HepG2 (cell line): Measurements from ENCODE around the gene NAPB. TPM values are rescaled to one million over a fixed set of nuclear protein-coding genes. Genes with fewer than 3 reads are reported as not detected.

ENCODE experiments used
- ATF6 ChIP-seq: sonication (generic); formaldehyde crosslinking; conservative IDR thresholded peaks from 2 replicates; pipeline ENCODE4 v1.4.0; 2020; ENCODE audit warnings: missing genetic modification reagents
- CENPT ChIP-seq: sonication (generic); formaldehyde crosslinking; IDR thresholded peaks from 2 replicates; pipeline ENCODE4 v1.8.0; 2022; ENCODE audit warnings: low read depth, mild to moderate bottlenecking, moderate library complexity, missing genetic modification reagents
- DPF2 ChIP-seq: sonication (generic); formaldehyde crosslinking; IDR thresholded peaks from 2 replicates; pipeline ENCODE4 v1.4.0; 2020; ENCODE audit warnings: mild to moderate bottlenecking, low read depth, missing genetic modification reagents, borderline replicate concordance
- EP300 ChIP-seq, 3 experiments: sonication (generic) in 1 of 3; formaldehyde crosslinking in 1 of 3; IDR thresholded peaks; 2 replicates each; pipeline versions ENCODE4 v1.5.1 to v1.6.1; 2011 to 2020; ENCODE audit warnings: low read depth in 2 of 3, low read length in 2 of 3, borderline replicate concordance in 1 of 3, improper control_type of control experiment in 1 of 3, mild to moderate bottlenecking in 1 of 3, missing genetic modification reagents in 1 of 3, moderate library complexity in 1 of 3
- HNRNPL ChIP-seq: fragments of 200-400 bp; formaldehyde crosslinking; IDR thresholded peaks from 2 replicates; pipeline ENCODE4 v1.6.1; 2017; ENCODE audit warnings: mild to moderate bottlenecking, low read depth, low read length
- SIN3A ChIP-seq: IDR thresholded peaks from 2 replicates; pipeline ENCODE4 v1.6.1; 2011; ENCODE audit warnings: low read depth, mild to moderate bottlenecking, control low read depth, low read length, borderline replicate concordance
- TERF1 ChIP-seq: sonication (generic); formaldehyde crosslinking; IDR thresholded peaks from 2 replicates; pipeline ENCODE4 v1.8.0; 2022; ENCODE audit warnings: mild to moderate bottlenecking, missing genetic modification reagents, moderate library complexity
- ZNF318 ChIP-seq: sonication (generic); formaldehyde crosslinking; IDR thresholded peaks from 2 replicates; pipeline ENCODE4 v1.4.0; 2020; ENCODE audit warnings: mild to moderate bottlenecking, missing genetic modification reagents
- ZNF331 ChIP-seq: sonication (generic); formaldehyde crosslinking; IDR thresholded peaks from 2 replicates; pipeline ENCODE4 v1.4.0; 2020; ENCODE audit warnings: missing genetic modification reagents
- ZNF512 ChIP-seq: sonication (generic); formaldehyde crosslinking; IDR thresholded peaks from 2 replicates; pipeline ENCODE4 v1.4.0; 2020; ENCODE audit warnings: mild to moderate bottlenecking, missing genetic modification reagents
- ZSCAN31 ChIP-seq: sonication (generic); formaldehyde crosslinking; IDR thresholded peaks from 2 replicates; pipeline ENCODE4 v1.5.0; 2020; ENCODE audit warnings: low read depth, mild to moderate bottlenecking, missing genetic modification reagents
- polyA plus RNA-seq, 8 experiments: library from polyadenylated mRNA; depleted of rRNA in 3 of 8; stranded (reverse) in 7 of 8; unstranded in 1 of 8; fragments of >200 nt; fragmentation: Illumina TruSeq in 4 of 8; extraction: Trizol in 4 of 8; gene quantifications; 2 replicates each; pipeline versions ENCODE4 v1.2.1 to v1.2.3, GENCODE V29; 2011 to 2016; ENCODE audit warnings: low read depth in 4 of 8, missing spikeins in 1 of 8, mixed read lengths in 1 of 8; ENCODE audit not compliant: insufficient read depth in 1 of 8
- total RNA-seq, 5 experiments: library from RNA; depleted of rRNA; stranded (reverse); fragments of >200 nt; fragmentation: Illumina TruSeq; extraction: Trizol; gene quantifications; 2 replicates each; pipeline ENCODE4 v1.2.3, GENCODE V29; 2016; ENCODE audit warnings: low read depth in 1 of 5

Gene NAPB
- total and polyA plus RNA-seq, 2 of the 13 experiments (the other 11 are each of a cell fraction or from before 2014, with no cell fraction given), result 15.2 to 16.1 TPM

GRCh38 chr20:23435626-23436539 lies 14.6 kb upstream of the NAPB start (continued):
- TF ChIP-seq EP300 (IDR thresholded peaks at IDR 0.05; ENCODE audit: low read depth in 2 of 2, low read length in 2 of 2), result no peak
- TF ChIP-seq EP300 (CRISPR knock-in tag; IDR thresholded peaks at IDR 0.05; ENCODE audit: borderline replicate concordance), result peak; percentile 10; the same call in 1 of the 2 replicates
- no peak for TF ChIP-seq ZSCAN31 (CRISPR knock-in tag)
- TF ChIP-seq TERF1 (CRISPR knock-in tag), result no peak
- no peak for TF ChIP-seq CENPT (CRISPR knock-in tag)
- TF ChIP-seq DPF2 (CRISPR knock-in tag), result 0 out of 2 replicates have a peak, but pooled peaks have one; percentile 31
- TF ChIP-seq ZNF331 (CRISPR knock-in tag), result peak; percentile 83; the same call in 1 of the 2 replicates
- no peak; the same call in 1 of the 2 replicates for TF ChIP-seq ZNF318
- TF ChIP-seq SIN3A, result no peak; the same call in 1 of the 2 replicates
- no peak for TF ChIP-seq ATF6 (CRISPR knock-in tag)
- peak; percentile 81; the same call in 1 of the 2 replicates for TF ChIP-seq HNRNPL
- TF ChIP-seq ZNF512 (CRISPR knock-in tag), result no peak
